ENCODE measurements around the gene CRYAB. TPM values are rescaled to one million over a fixed set of nuclear protein-coding genes. Genes with fewer than 3 reads are reported as not detected.

CRYAB gene
- total and polyA plus RNA-seq, 2 of the 4 experiments (the other 2 are of a cell fraction) = 6.5 to 19.5 TPM

DNA sequence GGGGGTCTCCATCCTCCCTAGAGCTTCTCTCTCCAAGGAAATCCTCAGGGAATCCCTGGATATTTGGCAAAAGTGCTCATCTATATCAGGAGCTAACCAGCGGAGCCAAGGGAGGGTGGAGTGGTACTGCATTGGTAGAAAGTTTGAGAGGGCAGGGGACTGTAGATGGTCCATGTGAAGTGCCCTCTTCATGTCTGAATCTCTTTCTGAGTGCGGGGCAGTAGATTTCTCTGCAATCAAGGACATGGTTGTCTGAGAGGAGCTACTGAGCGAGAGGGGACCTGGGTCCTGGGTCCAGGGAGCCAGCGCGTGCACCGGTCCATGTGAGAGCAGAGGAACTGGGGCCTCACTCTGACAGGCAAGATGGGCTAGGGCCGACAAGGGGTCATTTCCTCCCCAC, 26.3 kb upstream of the CRYAB start:
- no peak for ATAC-seq (ENCODE audit: low read depth)
- POLR2A ChIA-PET (ENCODE audit: unreplicated experiment) = interaction anchor here (1.3 kb wide), 1 partner anchor 40 kb away, joined by 3 read pairs; no protein-coding TSS in a partner anchor
- Histone ChIP-seq H3K27me3 (ENCODE audit: control insufficient read depth, insufficient read depth, low read length) (no peaks in the 10 kb centered on the region), H3K4me2 (ENCODE audit: low read depth, low read length) (peak overlapping the region; percentile 95), H3K9me1 (ENCODE audit: insufficient read depth, low read length) (peaks cover 31% of the 10 kb centered on the region), H2AK9ac (replicated peaks; ENCODE audit: low read depth, low read length, poor library complexity) (peak overlapping the region; percentile 94), H3K56ac (ENCODE audit: extremely low read depth, insufficient read depth, low read length) (no peak overlapping the region), H4K91ac (ENCODE audit: insufficient read depth, low read depth, low read length) (peak overlapping the region; percentile 75), H3K4me3 (ENCODE audit: insufficient read depth, low read depth, low read length) (peak overlapping the region; percentile 84), H3K36me3 (ENCODE audit: control insufficient read depth, insufficient read depth, low read length) (no peaks in the 10 kb centered on the region), H3K79me1 (ENCODE audit: low read depth in 1 of 2, low read length in 2 of 2) (peaks cover 16 to 49% of the 10 kb centered on the region in 2 experiments), H3K4me1 (ENCODE audit: control insufficient read depth, insufficient read depth, low read length) (peaks cover 31% of the 10 kb centered on the region), H2BK120ac (ENCODE audit: low read depth, low read length) (peak overlapping the region; percentile 68), H4K5ac (ENCODE audit: low read depth, low read length) (peak overlapping the region; percentile 3; the same call in 1 of the 2 replicates), H3K23ac (ENCODE audit: low read depth, low read length) (peak overlapping the region; percentile 95), H3K9me3 (ENCODE audit: control insufficient read depth, insufficient read depth, low read length) (no peaks in the 10 kb centered on the region), H4K20me1 (ENCODE audit: insufficient read depth, low read length) (no peaks in the 10 kb centered on the region), H2AK5ac (ENCODE audit: low read depth, low read length) (peak overlapping the region; percentile 70), H2BK20ac (ENCODE audit: low read depth, low read length) (peak overlapping the region; percentile 64), H3K18ac (ENCODE audit: low read depth, low read length) (peak overlapping the region; percentile 2; the same call in 1 of the 2 replicates), H2BK15ac (ENCODE audit: low read depth, low read length) (peak overlapping the region; percentile 76; the same call in 2 of the 3 replicates), H2BK5ac (ENCODE audit: low read depth, low read length, poor library complexity, severe bottlenecking) (peak overlapping the region; percentile 72), H2AFZ (replicated peaks; ENCODE audit: low read length, poor library complexity) (peak overlapping the region; percentile 99), H3K27ac (ENCODE audit: insufficient read depth, low read length) (peak overlapping the region; percentile 28), H3K14ac (replicated peaks; ENCODE audit: low read depth, low read length) (peak overlapping the region; percentile 64), H3K9ac (ENCODE audit: low read depth, low read length) (peak overlapping the region; percentile 25), H3K4ac (ENCODE audit: low read depth, low read length) (peak overlapping the region; percentile 87), H4K8ac (ENCODE audit: low read depth in 2 of 2, low read length in 2 of 2) (peak overlapping the region; percentile 58 to 71; a peak in 3 of 4 replicates)
- in situ Hi-C loops (cut with MboI; ENCODE audit: low sequenced_read_pairs) (loop anchor here (5.0 kb wide), 1 partner anchor 39 kb away; no protein-coding TSS in a partner anchor), intact Hi-C loops (cut with micrococcal nuclease) (loop anchor here (2.0 kb wide), 1 partner anchor 59 kb away; the partner anchor contains the start of genes CFAP68 and FDXACB1), dilution Hi-C loops (cut with HindIII; ENCODE audit: low sequenced_read_pairs, unreplicated experiment) (no loop called here)
- no peak for TF ChIP-seq MAZ (IDR thresholded peaks at IDR 0.05; ENCODE audit: borderline replicate concordance, low read depth, low read length)
- TF ChIP-seq, protein P1, sequence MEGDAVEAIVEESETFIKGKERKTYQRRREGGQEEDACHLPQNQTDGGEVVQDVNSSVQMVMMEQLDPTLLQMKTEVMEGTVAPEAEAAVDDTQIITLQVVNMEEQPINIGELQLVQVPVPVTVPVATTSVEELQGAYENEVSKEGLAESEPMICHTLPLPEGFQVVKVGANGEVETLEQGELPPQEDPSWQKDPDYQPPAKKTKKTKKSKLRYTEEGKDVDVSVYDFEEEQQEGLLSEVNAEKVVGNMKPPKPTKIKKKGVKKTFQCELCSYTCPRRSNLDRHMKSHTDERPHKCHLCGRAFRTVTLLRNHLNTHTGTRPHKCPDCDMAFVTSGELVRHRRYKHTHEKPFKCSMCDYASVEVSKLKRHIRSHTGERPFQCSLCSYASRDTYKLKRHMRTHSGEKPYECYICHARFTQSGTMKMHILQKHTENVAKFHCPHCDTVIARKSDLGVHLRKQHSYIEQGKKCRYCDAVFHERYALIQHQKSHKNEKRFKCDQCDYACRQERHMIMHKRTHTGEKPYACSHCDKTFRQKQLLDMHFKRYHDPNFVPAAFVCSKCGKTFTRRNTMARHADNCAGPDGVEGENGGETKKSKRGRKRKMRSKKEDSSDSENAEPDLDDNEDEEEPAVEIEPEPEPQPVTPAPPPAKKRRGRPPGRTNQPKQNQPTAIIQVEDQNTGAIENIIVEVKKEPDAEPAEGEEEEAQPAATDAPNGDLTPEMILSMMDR (conservative IDR thresholded peaks at IDR 0.05; ENCODE audit: low read depth, low read length) = no peak
- TF ChIP-seq, protein P2, sequence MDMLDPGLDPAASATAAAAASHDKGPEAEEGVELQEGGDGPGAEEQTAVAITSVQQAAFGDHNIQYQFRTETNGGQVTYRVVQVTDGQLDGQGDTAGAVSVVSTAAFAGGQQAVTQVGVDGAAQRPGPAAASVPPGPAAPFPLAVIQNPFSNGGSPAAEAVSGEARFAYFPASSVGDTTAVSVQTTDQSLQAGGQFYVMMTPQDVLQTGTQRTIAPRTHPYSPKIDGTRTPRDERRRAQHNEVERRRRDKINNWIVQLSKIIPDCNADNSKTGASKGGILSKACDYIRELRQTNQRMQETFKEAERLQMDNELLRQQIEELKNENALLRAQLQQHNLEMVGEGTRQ (IDR thresholded peaks at IDR 0.05; ENCODE audit: low read depth, low read length) = no peak
- no peak for TF ChIP-seq RFX5 (IDR thresholded peaks at IDR 0.05; ENCODE audit: low read depth, low read length)
- no peak for TF ChIP-seq NFE2L2 (IDR thresholded peaks at IDR 0.05; ENCODE audit: low read depth, low read length)
- TF ChIP-seq, protein P3, sequence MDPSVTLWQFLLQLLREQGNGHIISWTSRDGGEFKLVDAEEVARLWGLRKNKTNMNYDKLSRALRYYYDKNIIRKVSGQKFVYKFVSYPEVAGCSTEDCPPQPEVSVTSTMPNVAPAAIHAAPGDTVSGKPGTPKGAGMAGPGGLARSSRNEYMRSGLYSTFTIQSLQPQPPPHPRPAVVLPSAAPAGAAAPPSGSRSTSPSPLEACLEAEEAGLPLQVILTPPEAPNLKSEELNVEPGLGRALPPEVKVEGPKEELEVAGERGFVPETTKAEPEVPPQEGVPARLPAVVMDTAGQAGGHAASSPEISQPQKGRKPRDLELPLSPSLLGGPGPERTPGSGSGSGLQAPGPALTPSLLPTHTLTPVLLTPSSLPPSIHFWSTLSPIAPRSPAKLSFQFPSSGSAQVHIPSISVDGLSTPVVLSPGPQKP (IDR thresholded peaks at IDR 0.05; ENCODE audit: borderline replicate concordance, low read depth, low read length) = no peak
- no peak for TF ChIP-seq CEBPB (IDR thresholded peaks at IDR 0.05; ENCODE audit: low read depth, low read length)
- DNase-seq = no peak
- 0% methylated on average over 1 of the region's 7 CpGs; no CpG with 5 or more reads in 1 of the 2 experiments for WGBS, 2 experiments (ENCODE audit: extremely low coverage in 2 of 2, insufficient read length in 1 of 2)
- no TSS peak for BruUV-seq (replicated peaks)
- CTCF ChIA-PET = interaction anchor here (0.5 to 0.6 kb wide), 2 partner anchors 38 to 327 kb away, joined by 3 to 4 read pairs; no protein-coding TSS in a partner anchor
